SU-DHL-6 (cell line): ENCODE measurements around the gene GPR68.
A peak's percentile ranks its signal among the peaks of the same experiment; 100 is the strongest.

Experiments
- H2AFZ ChIP-seq: fragments of 200-600 bp; sonication (generic); 2 replicates; pipeline ENCODE4 v1.6.1; 2014; ENCODE audit warnings: low read depth, mild to moderate bottlenecking, moderate library complexity, mixed read lengths, antibody characterized with exemption, low read length; ENCODE audit not compliant: severe bottlenecking
- H3F3A ChIP-seq: fragments of 200-600 bp; shearing (Covaris generic); 2 replicates; pipeline ENCODE4 v1.6.0; 2016; ENCODE audit warnings: antibody characterized with exemption, mild to moderate bottlenecking; ENCODE audit not compliant: insufficient read depth
- H3K27ac ChIP-seq: fragments of 200-600 bp; sonication (generic); 2 replicates; pipeline ENCODE4 v1.5.1; 2016; ENCODE audit warnings: low read depth, mild to moderate bottlenecking, low read length, moderate library complexity, mixed read lengths
- H3K27me3 ChIP-seq: fragments of 200-600 bp; sonication (generic), shearing (Covaris generic); 2 replicates; pipeline ENCODE4 v1.6.0; 2014; ENCODE audit warnings: mild to moderate bottlenecking, low read length
- H3K36me3 ChIP-seq: fragments of 200-600 bp; sonication (generic); 2 replicates; pipeline ENCODE4 v1.6.1; 2014; ENCODE audit warnings: mild to moderate bottlenecking, low read length, mixed read lengths
- H3K4me2 ChIP-seq: fragments of 300-600, 200-600 bp; shearing (Covaris generic), sonication (generic); 2 replicates; pipeline ENCODE4 v1.6.0; 2014; ENCODE audit warnings: low read length, low read depth, mild to moderate bottlenecking; ENCODE audit not compliant: poor library complexity, severe bottlenecking
- H3K4me3 ChIP-seq: fragments of 200-600 bp; sonication (generic); 2 replicates; pipeline ENCODE4 v1.5.1; 2014; ENCODE audit warnings: antibody characterized with exemption, low read length, mild to moderate bottlenecking, mixed read lengths; ENCODE audit not compliant: insufficient read depth, poor library complexity, severe bottlenecking
- H3K79me2 ChIP-seq: fragments of 200-600 bp; sonication (generic); 2 replicates; pipeline ENCODE4 v1.6.1; 2014; ENCODE audit warnings: mild to moderate bottlenecking, low read length, moderate library complexity; ENCODE audit not compliant: insufficient read depth
- H3K9ac ChIP-seq: fragments of 200-600 bp; sonication (generic); 2 replicates; pipeline ENCODE4 v1.7.0; 2014; ENCODE audit warnings: mild to moderate bottlenecking, low read length
- H3K9me2 ChIP-seq: fragments of 200-600 bp; sonication (generic); replicated peaks from 2 replicates; pipeline ENCODE4 v1.6.1; 2014; ENCODE audit warnings: low read length; ENCODE audit not compliant: insufficient read depth
- H3K9me3 ChIP-seq: fragments of 200-600 bp; sonication (generic); 2 replicates; pipeline ENCODE4 v1.6.1; 2014; ENCODE audit warnings: low read length, mixed read lengths; ENCODE audit not compliant: insufficient read depth
- H4K20me1 ChIP-seq: fragments of 200-600 bp; sonication (generic); 2 replicates; pipeline ENCODE4 v1.6.1; 2014; ENCODE audit warnings: low read depth, mild to moderate bottlenecking, antibody characterized with exemption, low read length, moderate library complexity, mixed read lengths
- EZH2phosphoT487 ChIP-seq: fragments of 200-600 bp; sonication (generic), shearing (Covaris generic); conservative IDR thresholded peaks from 2 replicates; pipeline ENCODE4 v1.6.1; 2018; ENCODE audit warnings: mild to moderate bottlenecking, antibody characterized with exemption, low read length, moderate library complexity, mixed read lengths
- TF ChIP-seq, protein P1 (sequence below): fragments of 200-600 bp; sonication (generic); IDR thresholded peaks from one replicate; pipeline ENCODE4 v1.5.1; 2017; ENCODE audit warnings: antibody characterized with exemption, mild to moderate bottlenecking, low read length, moderate library complexity; ENCODE audit not compliant: insufficient read depth, poor library complexity, severe bottlenecking

GPR68 gene

DNA sequence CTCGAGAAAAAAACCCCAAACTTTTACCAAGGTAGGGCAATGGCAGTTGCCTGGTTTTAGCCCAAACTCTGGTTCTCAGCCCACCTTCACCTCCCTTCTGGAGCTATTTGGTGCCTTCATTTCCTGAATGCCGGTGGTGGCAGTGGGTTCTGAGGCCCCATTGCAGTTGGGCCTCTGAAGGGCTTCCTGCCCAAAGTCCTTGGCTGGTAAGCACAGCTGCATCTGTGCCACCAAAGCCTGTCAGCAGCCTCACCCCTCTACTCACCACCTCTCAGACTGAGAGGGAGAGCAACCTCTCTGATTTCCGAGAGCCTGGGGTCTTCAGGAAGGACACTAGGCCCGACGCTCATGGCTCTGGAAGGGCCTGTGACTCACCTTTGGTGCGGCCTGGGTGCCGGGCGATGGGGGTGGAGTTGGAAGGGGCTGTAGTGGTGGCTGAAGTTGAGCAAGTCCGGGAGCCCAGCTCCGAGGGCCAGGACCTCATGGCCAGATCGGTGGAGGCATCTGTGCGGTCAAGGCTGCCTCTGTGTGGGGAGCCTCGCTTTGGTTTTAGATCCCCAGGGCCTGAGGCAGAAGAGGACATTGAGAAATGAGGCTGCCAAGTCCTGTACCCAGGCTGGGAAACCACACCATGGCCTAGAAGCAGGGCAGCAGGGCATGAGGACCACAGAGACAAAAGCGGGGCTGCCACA is 38.6 kb upstream of the GPR68 start:
- H3K27ac ChIP-seq, result no peak overlapping the region

DNA sequence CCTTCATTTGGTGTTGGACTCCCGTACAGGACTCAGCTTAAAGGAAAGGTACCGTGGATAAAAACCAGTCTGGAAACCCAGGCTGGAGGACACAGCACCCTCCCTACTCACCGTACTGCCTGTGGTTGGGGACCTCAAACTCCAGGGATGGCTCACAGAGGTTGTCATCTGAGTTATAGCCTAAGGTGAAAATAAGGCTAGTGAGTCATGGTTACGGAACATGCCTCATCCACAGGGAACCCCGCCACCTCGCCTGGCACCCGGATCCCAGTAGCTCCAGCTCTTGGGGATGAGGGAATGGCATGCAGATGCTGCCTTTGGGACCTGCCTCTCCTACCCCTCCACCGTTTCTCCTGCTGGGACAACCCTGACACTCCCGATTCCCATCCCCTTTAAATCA is 36.8 kb upstream of the GPR68 start:
- Histone ChIP-seq H4K20me1 (no peaks in the 10 kb centered on the region), H3K36me3 (peaks cover 61% of the 10 kb centered on the region), H3F3A (peaks cover 6% of the 10 kb centered on the region; the same call in 1 of the 2 replicates), H3K9me3 (no peaks in the 10 kb centered on the region), H2AFZ (no peak overlapping the region), H3K27ac (no peak overlapping the region), H3K4me2 (no peak overlapping the region), H3K27me3 (no peaks in the 10 kb centered on the region), H3K9me2 (no peaks in the 10 kb centered on the region), H3K79me2 (no peaks in the 10 kb centered on the region), H3K9ac (no peak overlapping the region), H3K4me3 (no peak overlapping the region)
- no peak for TF ChIP-seq EZH2phosphoT487
- TF ChIP-seq, protein P1, sequence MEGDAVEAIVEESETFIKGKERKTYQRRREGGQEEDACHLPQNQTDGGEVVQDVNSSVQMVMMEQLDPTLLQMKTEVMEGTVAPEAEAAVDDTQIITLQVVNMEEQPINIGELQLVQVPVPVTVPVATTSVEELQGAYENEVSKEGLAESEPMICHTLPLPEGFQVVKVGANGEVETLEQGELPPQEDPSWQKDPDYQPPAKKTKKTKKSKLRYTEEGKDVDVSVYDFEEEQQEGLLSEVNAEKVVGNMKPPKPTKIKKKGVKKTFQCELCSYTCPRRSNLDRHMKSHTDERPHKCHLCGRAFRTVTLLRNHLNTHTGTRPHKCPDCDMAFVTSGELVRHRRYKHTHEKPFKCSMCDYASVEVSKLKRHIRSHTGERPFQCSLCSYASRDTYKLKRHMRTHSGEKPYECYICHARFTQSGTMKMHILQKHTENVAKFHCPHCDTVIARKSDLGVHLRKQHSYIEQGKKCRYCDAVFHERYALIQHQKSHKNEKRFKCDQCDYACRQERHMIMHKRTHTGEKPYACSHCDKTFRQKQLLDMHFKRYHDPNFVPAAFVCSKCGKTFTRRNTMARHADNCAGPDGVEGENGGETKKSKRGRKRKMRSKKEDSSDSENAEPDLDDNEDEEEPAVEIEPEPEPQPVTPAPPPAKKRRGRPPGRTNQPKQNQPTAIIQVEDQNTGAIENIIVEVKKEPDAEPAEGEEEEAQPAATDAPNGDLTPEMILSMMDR, result no peak

More for the DNA sequence above, 38.6 kb upstream of the GPR68 start:
- no peaks in the 10 kb centered on the region for H3K79me2 ChIP-seq
- peaks cover 57% of the 10 kb centered on the region for H3K36me3 ChIP-seq
- peaks cover 16% of the 10 kb centered on the region for H3F3A ChIP-seq
- H3K9ac ChIP-seq, result no peak overlapping the region
- H3K4me2 ChIP-seq, result no peak overlapping the region
- H3K9me3 ChIP-seq, result no peaks in the 10 kb centered on the region
- TF ChIP-seq, protein P1, result no peak
- TF ChIP-seq EZH2phosphoT487, result no peak
- no peaks in the 10 kb centered on the region for H3K27me3 ChIP-seq
- H3K4me3 ChIP-seq, result no peak overlapping the region
- no peak overlapping the region for H2AFZ ChIP-seq
- no peaks in the 10 kb centered on the region for H3K9me2 ChIP-seq
- no peaks in the 10 kb centered on the region for H4K20me1 ChIP-seq

DNA sequence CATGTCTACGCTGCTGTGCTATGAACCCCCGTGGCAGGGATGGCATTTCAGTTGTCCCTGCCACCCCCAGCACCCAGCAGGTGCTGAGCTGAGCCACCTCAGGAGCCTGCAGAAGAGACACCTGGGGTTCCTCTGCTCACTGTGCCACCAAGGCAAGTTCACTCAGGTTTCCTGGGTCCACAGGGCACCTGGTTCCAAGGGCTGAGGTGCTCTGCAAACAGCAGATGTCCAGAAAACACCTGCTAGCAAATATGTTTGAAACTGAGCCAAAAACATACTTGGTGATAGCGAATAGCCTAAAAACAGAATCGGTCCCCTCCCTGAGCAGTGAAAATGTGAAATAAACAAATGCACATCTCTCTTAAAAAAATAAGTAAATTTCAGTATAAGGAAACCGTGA is 35.6 kb upstream of the GPR68 start:
- H4K20me1 ChIP-seq, result no peaks in the 10 kb centered on the region
- H3K79me2 ChIP-seq, result no peaks in the 10 kb centered on the region
- no peaks in the 10 kb centered on the region for H3K9me3 ChIP-seq
- no peak overlapping the region for H2AFZ ChIP-seq
- no peaks in the 10 kb centered on the region for H3K9me2 ChIP-seq
- H3K4me3 ChIP-seq, result no peak overlapping the region
- TF ChIP-seq, protein P1, result no peak
- no peak for TF ChIP-seq EZH2phosphoT487
- H3K27me3 ChIP-seq, result no peaks in the 10 kb centered on the region
- no peaks in the 10 kb centered on the region for H3F3A ChIP-seq
- no peak overlapping the region for H3K4me2 ChIP-seq
- no peak overlapping the region for H3K9ac ChIP-seq
- H3K36me3 ChIP-seq, result peaks cover 51% of the 10 kb centered on the region
- peak overlapping the region; percentile 19; the same call in 1 of the 2 replicates for H3K27ac ChIP-seq
